HG03442 (cell line): ENCODE measurements around the gene MFSD2A.
"Not testable (repeated sequence)": the region's sequence is repeated elsewhere in the genome, so short reads cannot be mapped to it uniquely, and the experiment has no call there.

Experiments
- ATAC-seq: cut with Tn5 transposase; IDR thresholded peaks from one replicate; pipeline ENCODE4 v1.9.1; 2021; ENCODE audit warnings: mild to moderate bottlenecking, moderate library complexity; ENCODE audit not compliant: unreplicated experiment

Gene MFSD2A

GRCh38 chr1:39964552-39964951 is 9.6 kb downstream of the MFSD2A start:
- no peak for ATAC-seq

DNA sequence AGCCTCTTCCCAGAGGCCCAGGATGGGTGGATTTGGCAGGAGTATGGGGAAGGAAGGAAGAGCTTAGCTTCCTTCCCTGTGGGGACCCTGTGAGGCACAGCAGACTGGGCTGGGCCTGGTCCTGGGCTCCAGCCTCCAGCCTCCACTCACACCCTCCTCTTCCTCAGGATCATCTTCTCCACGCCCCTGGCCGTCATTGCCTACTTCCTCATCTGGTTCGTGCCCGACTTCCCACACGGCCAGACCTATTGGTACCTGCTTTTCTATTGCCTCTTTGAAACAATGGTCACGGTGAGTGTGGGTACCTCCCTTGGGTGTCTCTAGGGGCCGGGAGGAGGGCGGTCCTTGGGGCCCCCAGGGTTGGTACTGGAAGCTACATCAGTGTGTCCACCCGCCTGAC is 10.1 kb downstream of the MFSD2A start:
- ATAC-seq: no peak

DNA sequence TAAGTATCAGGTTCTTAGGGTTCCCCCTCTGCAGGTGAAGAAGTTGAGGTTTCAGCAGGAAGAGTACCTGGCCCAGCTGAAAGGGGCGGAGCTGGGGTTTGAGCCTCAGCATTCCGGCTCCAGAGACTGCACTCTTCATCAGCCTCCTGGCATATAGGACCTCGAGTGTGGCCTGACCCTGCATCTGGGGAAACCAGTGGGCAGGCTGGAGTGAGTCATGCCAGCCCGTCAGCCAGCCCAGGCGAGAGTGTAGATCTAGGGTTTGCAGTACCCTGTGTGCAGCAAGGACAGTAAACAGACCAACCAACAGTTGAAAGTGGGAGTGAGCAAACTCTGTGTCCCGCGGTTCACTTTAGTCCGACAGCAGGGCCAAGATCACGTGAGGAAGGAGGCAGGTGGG is 14.1 kb downstream of the MFSD2A start:
- no peak for ATAC-seq

DNA sequence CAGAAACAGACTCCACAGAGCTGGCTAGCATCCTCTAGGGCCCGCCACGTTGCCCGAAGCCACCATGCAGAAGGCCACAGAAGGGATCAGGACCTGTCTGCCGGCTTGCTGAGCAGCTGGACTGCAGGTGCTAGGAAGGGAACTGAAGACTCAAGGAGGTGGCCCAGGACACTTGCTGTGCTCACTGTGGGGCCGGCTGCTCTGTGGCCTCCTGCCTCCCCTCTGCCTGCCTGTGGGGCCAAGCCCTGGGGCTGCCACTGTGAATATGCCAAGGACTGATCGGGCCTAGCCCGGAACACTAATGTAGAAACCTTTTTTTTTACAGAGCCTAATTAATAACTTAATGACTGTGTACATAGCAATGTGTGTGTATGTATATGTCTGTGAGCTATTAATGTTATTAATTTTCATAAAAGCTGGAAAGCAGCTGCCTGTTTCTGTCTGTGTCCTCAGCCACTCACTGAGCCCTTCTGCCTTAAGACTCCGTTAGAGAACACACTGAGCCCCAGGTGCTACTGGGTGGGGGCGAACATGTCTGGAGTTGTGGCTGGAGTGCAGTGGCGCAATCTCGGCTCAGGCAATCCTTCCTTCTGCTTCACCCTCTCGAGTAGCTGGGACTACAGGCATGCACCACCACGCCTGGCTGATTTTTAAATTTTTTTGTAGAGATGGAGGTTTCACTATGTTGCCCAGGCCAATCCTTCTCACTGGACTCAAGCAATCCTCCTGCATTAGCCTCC is 14.8 kb downstream of the MFSD2A start:
- no peak for ATAC-seq

- no peak for ATAC-seq
Observed at GRCh38 chr1:39970274-39970673, 15.3 kb downstream of the MFSD2A start.

- ATAC-seq: no peak
Observed at GRCh38 chr1:39971138-39971537, 16.2 kb downstream of the MFSD2A start.

- ATAC-seq: no peak
Observed at GRCh38 chr1:39973503-39974135, 18.7 kb downstream of the MFSD2A start.

GRCh38 chr1:39976732-39977131 is 21.8 kb downstream of the MFSD2A start:
- ATAC-seq: no peak

GRCh38 chr1:39977202-39977601 is 22.3 kb downstream of the MFSD2A start:
- no peak for ATAC-seq

DNA sequence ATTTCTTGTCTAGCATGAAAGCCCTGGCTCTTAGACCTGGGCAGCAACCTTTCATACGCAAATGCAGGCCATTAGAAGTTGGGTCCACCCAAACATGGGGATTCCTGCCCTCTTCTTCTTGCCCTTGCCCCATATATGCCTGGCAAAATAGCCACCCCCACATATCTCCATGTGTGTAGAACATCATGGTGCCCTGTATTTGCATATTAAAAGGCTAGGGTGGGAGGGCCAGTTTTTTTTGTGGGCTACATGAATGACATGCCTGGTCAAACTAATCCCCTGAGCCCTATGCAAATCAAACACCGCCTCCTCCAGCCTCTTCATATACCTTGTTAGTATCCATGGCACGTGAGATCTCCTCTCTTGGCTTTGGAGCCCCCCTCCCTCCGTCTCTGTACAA is 24.7 kb downstream of the MFSD2A start:
- ATAC-seq: no peak

DNA sequence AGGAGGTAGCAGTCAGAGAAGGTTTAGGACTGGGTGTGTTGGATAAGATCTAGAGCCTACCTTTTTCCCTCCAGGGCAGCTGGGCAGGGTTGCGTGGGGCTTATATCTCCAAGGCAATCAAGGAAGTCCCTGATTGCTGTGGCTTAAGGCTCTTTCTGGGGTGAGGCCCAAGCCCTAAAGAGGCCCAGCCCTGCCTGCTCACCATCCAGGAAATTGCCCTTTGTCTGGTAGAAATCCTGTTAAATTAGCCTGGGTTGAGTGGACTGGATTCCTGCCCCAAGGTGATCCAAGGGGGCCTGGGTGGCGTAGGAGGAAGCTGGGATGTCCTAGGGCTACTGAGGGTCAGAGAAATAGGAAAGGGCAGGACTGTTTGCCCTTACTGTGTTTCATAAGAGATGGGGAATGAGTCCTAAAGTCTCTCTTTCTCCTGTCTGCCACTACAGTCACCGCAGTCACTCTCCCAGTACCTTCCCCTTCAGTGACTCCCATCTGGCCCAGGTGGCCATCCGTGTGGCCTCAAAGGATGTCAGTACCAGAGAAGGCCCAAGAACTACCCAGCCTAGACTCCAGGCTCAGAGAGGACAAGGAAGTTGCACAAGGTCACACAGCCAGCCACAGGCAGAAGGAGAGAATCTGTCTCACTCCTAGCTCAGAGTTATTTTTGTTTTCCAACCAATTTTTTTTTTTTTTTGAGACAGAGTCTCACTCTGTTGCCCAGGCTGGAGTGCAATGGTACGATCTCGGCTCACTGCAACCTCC is 25.8 kb downstream of the MFSD2A start:
- no peak for ATAC-seq

DNA sequence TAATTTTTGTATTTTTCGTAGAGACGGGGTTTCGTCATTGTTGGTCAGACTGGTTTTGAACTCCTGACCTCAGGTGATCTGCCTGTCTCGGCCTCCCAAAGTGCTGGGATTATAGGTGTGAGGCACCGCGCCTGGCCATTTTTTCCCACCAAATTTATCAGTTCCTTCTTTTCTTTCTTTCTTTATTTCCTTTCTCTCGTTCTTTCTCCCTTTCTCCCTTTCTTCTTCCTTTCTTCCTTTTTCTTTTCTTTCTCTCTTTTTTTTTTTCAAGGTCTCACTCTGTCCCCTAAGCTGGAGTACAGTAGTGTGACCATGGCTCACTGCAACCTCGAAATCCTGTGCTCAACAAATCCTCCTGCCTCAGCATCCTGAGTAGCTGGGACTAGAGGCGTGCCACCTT is 26.4 kb downstream of the MFSD2A start:
- no peak for ATAC-seq

DNA sequence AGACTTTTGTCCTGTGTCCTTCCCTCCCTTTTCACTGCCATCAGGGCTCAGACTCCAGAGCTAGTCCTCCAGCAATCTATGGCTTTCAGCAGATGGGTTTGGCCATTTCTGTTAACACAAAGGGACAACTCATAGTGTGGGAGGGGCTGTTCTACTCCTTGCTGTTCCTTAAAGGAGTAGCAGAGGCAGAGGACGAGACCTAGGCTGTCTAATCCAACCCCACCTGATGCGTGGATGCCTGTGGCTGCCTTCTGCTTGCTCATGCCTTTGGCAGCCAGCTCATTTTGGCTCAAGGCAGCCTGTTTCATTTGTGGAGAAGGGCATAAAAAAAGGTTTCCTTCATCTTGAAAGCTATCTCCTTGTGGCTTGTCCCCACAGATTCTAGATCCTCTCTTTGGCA is 27.0 kb downstream of the MFSD2A start:
- ATAC-seq: no peak

DNA sequence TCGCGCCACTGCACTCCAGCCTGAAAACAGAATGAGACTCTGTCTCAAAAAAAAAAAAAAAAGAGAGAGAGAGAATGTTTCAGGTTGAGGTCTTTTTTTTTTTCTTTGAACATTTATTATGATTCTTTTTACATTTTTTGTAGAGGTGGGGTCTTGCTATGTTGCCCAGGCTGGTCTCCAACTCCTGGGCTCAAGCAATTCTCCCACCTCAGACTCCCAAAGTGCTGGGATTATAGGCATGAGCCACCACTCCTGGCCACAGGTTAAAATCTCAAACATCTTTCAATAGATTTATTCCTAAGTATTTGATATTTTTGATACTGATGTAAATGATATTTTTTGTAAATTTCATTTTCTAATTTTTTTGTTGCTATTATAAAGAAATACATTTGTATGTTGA is 29.5 kb downstream of the MFSD2A start:
- ATAC-seq: not testable (repeated sequence)

DNA sequence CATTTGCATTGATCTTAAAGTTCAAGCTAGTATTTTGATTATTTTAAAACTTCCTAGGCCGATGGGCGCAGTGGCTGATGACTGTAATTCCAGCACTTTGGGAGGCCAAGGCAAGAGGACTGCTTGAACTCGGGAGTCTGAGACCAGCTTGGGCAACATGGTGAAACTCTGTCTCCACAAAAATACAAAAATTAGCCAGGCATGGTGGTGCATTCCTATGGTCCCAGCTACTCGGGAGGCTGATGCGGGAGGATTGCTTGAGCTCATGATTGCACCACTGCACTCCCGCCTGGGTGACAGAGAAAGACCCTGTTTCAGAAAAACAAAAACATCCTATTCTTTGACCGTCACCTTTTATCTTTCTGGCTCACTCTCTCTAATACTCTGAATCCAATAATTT is 30.0 kb downstream of the MFSD2A start:
- ATAC-seq: no peak

DNA sequence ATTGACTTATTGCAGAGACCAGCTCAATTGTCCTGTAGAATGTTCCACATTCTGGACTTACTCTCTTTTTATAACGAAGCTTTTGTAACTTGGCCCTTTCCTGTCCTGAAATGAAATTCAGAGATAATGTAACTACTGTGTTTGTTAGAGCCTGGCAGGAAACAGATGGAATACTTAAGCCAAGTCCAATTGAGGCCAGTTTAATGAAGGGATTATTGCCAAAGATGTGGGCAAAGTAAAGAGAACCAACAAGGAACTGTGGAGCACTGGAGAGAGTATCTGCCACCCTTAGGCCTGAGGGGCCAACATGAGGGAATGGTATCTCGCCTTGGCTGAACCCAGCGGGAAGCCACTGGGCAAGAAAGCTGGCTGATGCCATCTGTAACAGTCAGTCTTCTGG is 32.9 kb downstream of the MFSD2A start:
- no peak for ATAC-seq

GRCh38 chr1:39988618-39989343 is 33.8 kb downstream of the MFSD2A start:
- no peak for ATAC-seq

- no peak for ATAC-seq
Observed at GRCh38 chr1:39990428-39990827, 35.5 kb downstream of the MFSD2A start.

DNA sequence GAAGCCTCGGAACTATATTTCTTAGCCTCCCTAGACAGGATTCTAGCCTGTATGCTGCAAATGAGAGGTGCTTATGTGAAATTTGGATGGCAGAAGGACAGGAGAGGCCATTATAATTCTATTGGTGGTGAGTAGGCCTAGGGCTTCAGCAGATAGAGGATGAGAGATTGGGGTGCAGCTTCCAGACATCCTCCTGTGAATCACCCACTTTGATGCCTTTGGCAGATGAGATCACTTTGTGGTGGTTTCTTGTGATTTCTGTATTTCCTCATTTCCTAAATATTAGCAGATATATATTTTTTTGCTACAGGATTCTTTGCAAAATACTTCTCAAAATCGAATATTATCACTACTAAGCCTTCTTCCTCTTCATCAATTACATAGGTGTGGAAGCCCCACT is 37.3 kb downstream of the MFSD2A start:
- ATAC-seq: no peak

DNA sequence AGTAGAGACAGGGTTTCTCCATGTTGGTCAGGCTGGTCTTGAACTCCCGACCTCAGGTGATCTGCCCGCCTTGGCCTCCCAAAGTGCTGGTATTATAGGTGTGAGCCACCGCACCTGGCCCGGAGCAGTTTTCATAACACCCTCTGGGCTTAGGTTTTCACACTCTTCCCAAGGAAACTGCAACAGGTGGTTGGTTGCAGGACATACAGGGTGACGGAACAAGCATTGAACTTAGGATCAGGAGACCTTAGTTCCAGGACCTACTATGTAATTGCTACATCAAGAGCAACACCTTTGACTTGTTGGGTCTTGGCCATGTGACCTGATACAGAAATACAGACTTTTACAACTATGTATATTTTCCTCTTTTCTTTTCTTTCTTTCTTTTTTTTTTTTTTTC is 37.9 kb downstream of the MFSD2A start:
- ATAC-seq: no peak

GRCh38 chr1:39995973-39996393 is 41.0 kb downstream of the MFSD2A start:
- peak; percentile 71 for ATAC-seq
